ENCODE results near the gene ATF7IP.
"Not testable (repeated sequence)": the region's sequence is repeated elsewhere in the genome, so short reads cannot be mapped to it uniquely, and the experiment has no call there.

The ATF7IP gene

GRCh38 chr12:14365294-14366208 lies at the start of gene ATF7IP:
ATF7IP (plus strand) TSS chr12:14365682; CDS start chr12:14423916, 58,234 bp downstream.
- DNase-seq = peak; percentile 99

DNA sequence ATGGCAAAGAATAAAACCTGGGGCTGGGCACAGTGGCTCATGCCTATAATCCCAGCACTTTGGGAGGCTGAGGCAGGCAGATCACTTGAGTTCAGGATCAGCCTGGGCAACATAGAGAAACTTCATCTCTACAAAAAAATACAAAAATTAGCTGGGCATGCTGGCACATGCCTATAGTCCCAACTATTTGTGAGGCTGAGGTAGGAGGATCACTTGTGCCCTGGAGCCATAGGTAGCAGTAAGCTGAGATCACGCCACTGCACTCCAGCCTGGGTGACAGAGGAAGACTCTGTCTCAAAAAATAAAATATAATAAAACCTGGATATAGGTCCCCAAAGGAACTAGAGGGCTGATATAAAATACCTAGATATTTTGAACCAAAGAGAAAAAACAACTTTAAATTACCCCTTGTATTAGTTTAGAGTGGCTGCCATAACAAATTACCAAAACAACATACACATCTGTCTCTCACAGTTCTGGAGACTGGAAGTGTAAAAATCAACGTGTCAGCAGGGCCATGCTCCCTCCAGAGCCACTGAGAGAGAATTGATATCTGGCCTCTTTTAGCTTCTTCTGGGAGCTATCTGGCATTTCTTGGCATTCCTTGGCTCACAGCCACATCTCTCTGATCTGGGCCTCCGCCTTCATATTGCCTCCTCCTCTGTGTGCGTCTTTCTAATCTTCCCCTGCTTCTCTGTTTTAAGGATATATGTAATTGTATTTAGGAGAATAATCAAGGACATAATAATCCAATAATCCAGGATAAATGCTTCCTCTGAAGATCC lies 47.9 kb upstream of the ATF7IP start:
- no peak for DNase-seq

- DNase-seq = not testable (repeated sequence)
Observed at GRCh38 chr12:14319704-14320427, 45.6 kb upstream of the ATF7IP start.

GRCh38 chr12:14322403-14322802 lies 43.1 kb upstream of the ATF7IP start:
- DNase-seq = no peak

DNA sequence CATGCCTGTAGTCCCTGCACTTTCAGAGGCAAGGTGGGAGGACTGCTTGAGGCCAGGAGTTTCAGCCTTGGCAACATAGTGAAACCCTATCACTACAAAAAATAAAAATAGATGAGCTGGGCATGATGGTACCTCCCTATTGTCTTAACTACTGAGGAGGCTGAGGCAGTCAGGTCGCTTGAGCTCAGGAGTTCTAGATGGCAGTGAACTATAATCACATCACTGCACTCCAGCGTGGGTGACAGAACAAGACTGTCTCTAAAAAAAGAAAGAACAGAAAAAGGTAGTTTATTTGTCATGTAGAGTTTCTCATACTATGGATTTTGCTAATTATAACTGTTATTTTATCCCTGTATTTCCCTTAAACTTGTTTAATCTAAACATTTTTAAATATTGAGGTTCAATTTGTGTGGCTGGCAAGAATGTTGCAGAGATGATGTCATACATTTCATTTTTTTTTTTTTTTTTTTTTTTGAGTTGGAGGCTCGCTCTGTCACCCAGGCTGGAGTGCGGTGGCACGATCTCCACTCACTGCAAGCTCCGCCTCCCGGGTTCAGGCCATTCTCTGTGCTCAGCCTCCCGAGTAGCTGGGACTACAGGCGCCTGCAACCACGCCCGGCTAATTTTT lies 39.7 kb upstream of the ATF7IP start:
- DNase-seq = no peak

DNA sequence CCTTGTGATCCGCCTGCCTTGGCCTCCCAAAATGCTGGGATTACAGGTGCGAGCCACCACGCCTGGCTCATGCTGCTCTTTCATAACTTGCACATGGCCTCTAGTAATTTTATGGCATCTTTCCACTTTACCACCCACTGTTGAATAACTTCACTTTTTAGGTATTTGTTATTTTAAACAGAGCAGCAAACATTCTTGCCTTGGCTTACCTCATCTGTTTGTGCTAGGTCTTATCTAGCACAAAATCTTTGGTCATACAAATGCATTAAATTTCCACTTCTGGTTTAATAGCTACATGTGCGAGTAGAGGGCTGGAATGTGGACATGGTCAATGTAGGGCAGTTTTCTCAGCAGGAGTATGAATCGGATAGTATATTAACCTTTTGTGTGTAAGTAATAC lies 38.8 kb upstream of the ATF7IP start:
- no peak for DNase-seq

GRCh38 chr12:14327711-14328110 lies 37.8 kb upstream of the ATF7IP start:
- no peak for DNase-seq

DNA sequence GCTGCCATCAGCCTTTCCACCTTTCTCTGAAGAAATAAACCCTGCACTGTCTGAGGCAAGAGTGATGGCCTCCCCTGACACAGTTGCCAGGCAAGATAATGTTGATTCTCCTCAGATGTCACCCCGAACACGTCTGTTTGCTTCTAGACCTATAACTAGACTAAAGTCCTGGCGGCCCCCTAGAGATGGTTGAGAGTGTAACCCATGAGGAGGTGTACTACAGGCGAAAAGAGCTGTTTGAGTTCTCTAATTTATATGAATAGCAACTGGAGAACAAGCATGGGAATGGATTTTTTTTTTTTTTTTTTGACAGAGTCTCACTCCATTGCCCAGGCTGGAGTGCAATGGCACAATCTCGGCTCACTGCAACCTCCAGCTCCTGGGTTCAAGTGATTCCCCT lies 33.0 kb upstream of the ATF7IP start:
- no peak for DNase-seq

- no peak for DNase-seq
Observed at GRCh38 chr12:14340371-14340770, 25.1 kb upstream of the ATF7IP start.

- DNase-seq = not testable (repeated sequence)
Observed at GRCh38 chr12:14351524-14351923, 14.0 kb upstream of the ATF7IP start.

DNA sequence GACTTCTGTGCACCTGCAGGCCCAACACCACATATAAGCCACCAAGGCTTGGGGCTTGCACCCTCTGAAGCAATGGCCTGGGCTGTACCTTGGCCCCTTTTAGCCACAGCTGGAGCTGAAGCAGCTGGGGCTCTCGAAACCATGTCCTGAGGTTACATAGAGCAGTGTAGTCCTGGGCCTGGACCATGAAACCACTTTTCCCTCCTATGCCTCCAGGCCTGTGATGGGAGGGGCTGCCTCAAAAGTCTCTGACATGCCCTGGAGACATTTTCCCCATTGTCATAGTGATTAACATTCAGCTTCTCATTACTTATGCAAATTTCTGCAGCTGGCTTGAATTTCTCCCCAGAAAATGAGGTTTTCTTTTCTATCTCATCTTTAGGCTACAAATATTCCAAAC lies 13.4 kb upstream of the ATF7IP start:
- DNase-seq = not testable (repeated sequence)

GRCh38 chr12:14354665-14355064 lies 10.8 kb upstream of the ATF7IP start:
- not testable (repeated sequence) for DNase-seq

DNA sequence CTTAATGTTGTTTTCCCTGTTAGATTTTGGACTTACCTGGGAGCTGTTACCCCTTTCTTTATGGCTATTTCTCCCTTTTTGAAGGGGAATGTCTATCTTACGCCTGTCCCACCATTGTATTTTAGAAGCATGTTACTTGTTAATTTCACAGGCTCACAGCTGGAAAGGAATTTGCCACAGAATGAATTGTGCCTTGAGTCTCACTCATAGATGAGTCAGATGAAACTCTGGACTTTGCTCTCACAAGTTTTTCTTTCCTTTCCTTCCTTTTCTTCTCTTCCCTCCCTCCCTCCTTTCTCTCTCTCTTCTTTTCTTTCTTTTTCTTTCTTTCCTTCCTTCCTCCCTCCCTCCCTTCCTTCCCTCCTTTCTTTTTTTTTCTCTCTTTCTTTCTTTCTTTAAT lies 9.3 kb upstream of the ATF7IP start:
- DNase-seq = no peak

DNA sequence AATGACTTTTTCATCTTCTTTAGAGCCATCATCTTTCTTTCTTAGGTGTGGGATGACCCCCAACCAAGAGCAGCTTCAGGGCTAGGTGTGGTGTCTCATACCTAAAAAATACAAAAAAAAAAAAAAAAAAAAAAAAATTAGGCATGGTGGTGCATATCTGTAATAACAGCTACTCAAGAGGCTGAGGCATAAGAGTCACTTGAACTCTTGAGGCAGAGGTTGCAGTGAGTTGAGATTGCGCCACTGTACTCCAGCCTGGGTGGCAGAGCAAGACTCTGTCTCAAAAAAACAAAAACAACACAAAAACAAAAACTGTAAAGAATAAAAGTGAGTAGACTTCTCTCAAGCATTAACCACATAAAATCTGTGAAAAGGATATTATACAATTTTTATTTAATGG lies 8.0 kb upstream of the ATF7IP start:
- no peak for DNase-seq

DNA sequence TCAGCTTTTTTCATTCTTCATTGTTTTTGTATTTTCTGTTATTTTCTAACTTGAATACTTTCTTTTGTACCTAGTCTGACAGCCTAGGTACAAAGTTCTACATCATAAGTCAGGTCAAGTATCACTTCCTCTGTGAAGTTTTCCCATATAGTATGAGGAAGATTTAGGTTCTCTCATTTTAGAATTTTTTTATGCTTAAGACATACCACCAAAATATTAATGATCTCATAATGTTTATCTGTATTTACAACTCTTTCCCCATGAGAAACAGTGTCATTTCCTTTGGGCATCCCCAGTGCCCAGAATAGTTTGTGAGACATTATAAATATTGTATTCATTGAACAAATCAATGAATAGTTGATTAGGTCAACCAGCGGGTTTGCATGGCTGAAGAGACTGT lies 3.1 kb upstream of the ATF7IP start:
- DNase-seq = no peak

- DNase-seq = no peak
Observed at GRCh38 chr12:14364583-14365271, 755 bp upstream of the ATF7IP start.

GRCh38 chr12:14366209-14367039 lies 942 bp downstream of the ATF7IP start:
- peak; percentile 47 for DNase-seq

- peak; percentile 34 for DNase-seq
Observed at GRCh38 chr12:14367040-14367661, 1.7 kb downstream of the ATF7IP start.

DNA sequence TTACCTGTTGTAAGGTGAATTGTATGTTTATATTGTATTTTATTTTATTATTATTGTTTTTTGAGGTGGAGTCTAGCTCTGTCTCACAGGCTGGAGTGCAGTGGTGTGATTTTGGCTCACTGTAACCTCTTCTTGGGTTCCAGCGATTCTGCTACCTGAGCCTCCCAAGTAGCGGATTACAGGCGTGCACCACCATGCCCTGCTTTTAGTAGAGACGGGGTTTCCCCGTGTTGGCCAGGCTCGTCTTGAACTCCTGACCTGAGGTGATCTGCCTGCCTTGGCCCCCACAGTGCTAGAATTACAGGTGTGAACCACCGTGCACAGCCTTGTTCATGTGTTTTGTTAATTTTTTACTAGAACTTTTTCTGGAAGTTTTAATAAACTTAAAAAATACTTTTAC lies 3.8 kb downstream of the ATF7IP start:
- DNase-seq = no peak

DNA sequence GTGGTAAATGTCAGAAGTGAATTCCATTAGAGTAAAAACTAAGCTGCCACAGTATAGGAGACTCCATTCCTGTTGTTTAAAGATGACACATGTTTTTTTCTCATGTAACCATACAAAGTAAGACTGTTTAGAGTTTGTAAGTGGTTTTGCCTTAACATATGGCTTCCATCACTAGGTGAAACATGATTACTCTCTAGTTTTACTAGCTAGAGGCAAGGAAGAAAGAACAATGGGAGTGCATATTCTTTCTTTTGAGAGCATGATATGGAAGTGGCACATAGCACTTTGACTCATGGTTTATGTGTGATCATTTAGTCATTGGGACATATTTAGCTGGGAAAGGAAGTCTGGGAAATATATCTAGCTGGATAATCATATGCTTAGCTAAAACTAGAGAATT lies 7.7 kb downstream of the ATF7IP start:
- no peak for DNase-seq

- DNase-seq = no peak
Observed at GRCh38 chr12:14379508-14379907, 14.0 kb downstream of the ATF7IP start.
